HG03521 (cell line): Measurements from ENCODE around the gene IDNK.
A peak's percentile ranks its signal among the peaks of the same experiment; 100 is the strongest.
"Not testable (repeated sequence)": the region's sequence is repeated elsewhere in the genome, so short reads cannot be mapped to it uniquely, and the experiment has no call there.

ENCODE experiments used
- ATAC-seq: cut with Tn5 transposase; IDR thresholded peaks from one replicate; pipeline ENCODE4 v1.9.1; 2021; ENCODE audit warnings: mild to moderate bottlenecking, moderate library complexity; ENCODE audit not compliant: unreplicated experiment

The IDNK gene

GRCh38 chr9:83622939-83623678 lies at the start of gene IDNK:
IDNK (plus strand) TSS chr9:83623143; CDS start chr9:83623172, 29 bp downstream.
- peak; percentile 88 for ATAC-seq

GRCh38 chr9:83574482-83574881 lies 48.5 kb upstream of the IDNK start:
- no peak for ATAC-seq

GRCh38 chr9:83582029-83582428 lies 40.9 kb upstream of the IDNK start:
- ATAC-seq = no peak

GRCh38 chr9:83583151-83584014 lies 39.6 kb upstream of the IDNK start:
- peak; percentile 72 for ATAC-seq

GRCh38 chr9:83584995-83585394 lies 37.9 kb upstream of the IDNK start:
- no peak for ATAC-seq

- no peak for ATAC-seq
These were observed 34.7 kb upstream of the IDNK start for GRCh38 chr9:83588256-83588655.

GRCh38 chr9:83596899-83597504 lies 25.9 kb upstream of the IDNK start:
- ATAC-seq = no peak

- ATAC-seq = no peak
These were observed 24.5 kb upstream of the IDNK start for GRCh38 chr9:83598487-83598886.

GRCh38 chr9:83599071-83599470 lies 23.9 kb upstream of the IDNK start:
- no peak for ATAC-seq

- ATAC-seq = no peak
These were observed 21.5 kb upstream of the IDNK start for GRCh38 chr9:83601463-83601862.

GRCh38 chr9:83607620-83608019 lies 15.3 kb upstream of the IDNK start:
- ATAC-seq = not testable (repeated sequence)

GRCh38 chr9:83613298-83613697 lies 9.6 kb upstream of the IDNK start:
- ATAC-seq = not testable (repeated sequence)

- no peak for ATAC-seq
These were observed 5.6 kb upstream of the IDNK start for GRCh38 chr9:83617299-83617698.

- no peak for ATAC-seq
These were observed 1.9 kb upstream of the IDNK start for GRCh38 chr9:83620841-83621636.

GRCh38 chr9:83622433-83622938 lies 457 bp upstream of the IDNK start:
- peak; percentile 42 for ATAC-seq

- ATAC-seq = peak; percentile 12
These were observed 735 bp downstream of the IDNK start for GRCh38 chr9:83623679-83624076.

GRCh38 chr9:83625178-83625577 lies 2.2 kb downstream of the IDNK start:
- ATAC-seq = no peak

GRCh38 chr9:83628540-83628939 lies 5.6 kb downstream of the IDNK start:
- no peak for ATAC-seq

- no peak for ATAC-seq
These were observed 6.6 kb downstream of the IDNK start for GRCh38 chr9:83629433-83630104.

GRCh38 chr9:83630938-83631457 lies 8.1 kb downstream of the IDNK start:
- ATAC-seq = no peak
